ENCODE data around the gene LHX1.

LHX1 gene

DNA sequence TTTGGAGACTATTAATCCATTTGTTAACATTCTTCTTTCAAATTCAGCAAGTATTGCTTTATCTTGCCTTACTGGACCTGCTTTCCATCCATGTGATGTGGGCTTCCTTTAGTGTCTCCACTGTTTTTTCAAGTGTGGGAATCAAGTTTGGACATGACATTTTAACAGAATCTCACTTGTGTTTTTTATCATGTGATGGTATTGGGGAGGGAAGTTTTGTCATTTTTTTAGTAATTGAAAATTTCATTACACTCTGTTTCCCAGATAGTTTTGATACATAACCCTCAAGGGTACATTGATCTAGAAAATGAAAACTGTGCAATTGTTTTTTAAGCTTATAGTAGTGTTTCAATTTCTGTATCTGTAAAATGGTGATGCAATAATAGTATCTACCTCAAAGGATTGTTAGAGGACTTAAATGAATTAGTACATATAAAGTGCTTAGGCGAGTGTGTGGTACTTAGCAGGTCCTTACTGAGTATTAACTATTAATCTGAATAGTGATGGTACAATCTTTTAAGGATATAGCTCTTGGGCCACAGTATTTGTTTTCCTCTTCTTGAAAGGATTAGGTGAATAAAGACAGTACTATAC lies 38.7 kb downstream of the LHX1 start:
- DNase-seq: no peak

DNA sequence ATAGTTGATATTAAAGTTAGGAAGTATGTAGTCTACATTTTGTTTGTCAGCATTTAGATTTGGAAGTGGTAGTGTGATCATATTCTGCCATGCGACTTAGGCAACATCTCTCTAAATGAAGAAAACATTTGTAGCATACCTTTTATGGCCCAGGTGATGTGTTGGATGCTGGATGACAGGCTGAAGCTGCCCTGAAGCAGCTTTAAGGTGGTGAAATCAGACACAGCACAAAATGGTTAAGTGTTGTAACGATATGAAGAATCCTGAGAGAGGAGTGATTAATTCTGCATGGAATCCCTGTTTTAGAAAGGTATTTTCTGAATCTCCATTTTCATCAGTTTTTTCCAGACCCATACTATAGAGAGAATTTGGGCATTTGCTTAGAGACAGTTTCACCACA lies 39.8 kb downstream of the LHX1 start:
- DNase-seq: no peak

- no peak for DNase-seq
Observed at GRCh38 chr17:36977568-36977967, 40.3 kb downstream of the LHX1 start.

- DNase-seq: no peak
Observed at GRCh38 chr17:36978810-36979564, 41.7 kb downstream of the LHX1 start.

DNA sequence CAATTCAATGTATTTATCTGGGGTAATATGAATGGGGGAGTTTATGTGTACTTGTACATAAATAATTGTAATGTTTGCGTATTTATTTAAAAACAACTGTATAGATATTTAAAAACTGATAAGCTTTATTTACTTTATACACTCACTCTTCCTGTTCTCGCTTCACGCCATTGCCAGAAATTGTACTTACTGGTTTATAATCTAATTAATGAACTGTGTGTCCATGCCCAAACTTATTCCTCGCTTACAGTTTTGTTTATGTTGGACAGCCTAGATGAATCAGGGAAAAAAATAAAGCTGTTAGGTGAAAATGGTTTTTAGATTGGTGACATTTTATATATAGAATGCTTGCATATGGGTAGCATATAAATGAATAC lies 42.3 kb downstream of the LHX1 start:
- DNase-seq: no peak

DNA sequence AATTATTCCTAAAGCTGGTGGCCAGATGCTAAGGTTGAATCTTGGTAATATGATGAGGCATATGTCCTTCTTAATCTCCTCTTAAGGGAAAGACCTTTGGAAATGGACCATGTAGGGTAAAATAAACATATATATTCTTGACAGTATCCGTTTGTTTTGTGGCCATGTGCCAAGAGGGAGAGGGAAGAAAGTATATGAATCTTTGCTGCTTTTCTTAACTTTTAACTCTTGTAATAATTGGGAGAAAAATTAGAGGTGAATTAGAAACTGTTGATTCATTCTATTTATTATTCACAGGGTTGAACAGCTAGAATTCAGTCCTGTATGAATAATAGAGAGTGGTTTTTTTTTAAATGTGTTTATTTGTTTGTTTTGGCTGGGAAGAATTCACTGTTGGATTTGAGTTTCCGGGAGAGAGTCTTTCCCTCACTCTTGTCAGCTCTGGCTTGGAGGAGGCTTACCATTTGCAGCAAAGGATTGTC lies 43.0 kb downstream of the LHX1 start:
- no peak for DNase-seq

DNA sequence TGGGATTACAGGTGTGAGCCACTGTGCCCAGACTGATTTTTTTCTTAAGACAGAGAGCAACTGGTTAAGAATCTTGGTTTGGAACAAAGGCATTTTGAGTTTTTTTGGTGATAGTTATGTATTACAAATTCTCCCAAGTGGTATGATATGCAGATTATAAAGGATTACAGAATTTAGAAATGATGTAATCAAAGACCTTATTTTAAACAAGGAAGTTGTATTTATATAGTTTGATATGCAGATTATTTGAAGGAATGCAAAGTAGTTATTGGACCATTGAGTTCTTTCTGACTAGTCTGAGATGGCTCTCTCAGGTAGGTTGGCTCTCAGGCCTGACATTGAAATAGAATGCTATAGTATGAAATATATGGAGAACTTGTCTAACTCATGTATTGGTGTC lies 46.3 kb downstream of the LHX1 start:
- no peak for DNase-seq

- DNase-seq: no peak
Observed at GRCh38 chr17:36989173-36989572, 51.9 kb downstream of the LHX1 start.

GRCh38 chr17:36992701-36993100 lies 55.4 kb downstream of the LHX1 start:
- DNase-seq: no peak

- DNase-seq: no peak
Observed at GRCh38 chr17:36993227-36993626, 56.0 kb downstream of the LHX1 start.

Measured in 8988T (cell line).